GM18870 (cell line): ENCODE measurements around the gene ZNF366.

Experiments used
- ATAC-seq: cut with Tn5 transposase; IDR thresholded peaks from one replicate; pipeline ENCODE4 v1.9.1; 2021; ENCODE audit warnings: moderate library complexity; ENCODE audit not compliant: unreplicated experiment

The ZNF366 gene, protein sequence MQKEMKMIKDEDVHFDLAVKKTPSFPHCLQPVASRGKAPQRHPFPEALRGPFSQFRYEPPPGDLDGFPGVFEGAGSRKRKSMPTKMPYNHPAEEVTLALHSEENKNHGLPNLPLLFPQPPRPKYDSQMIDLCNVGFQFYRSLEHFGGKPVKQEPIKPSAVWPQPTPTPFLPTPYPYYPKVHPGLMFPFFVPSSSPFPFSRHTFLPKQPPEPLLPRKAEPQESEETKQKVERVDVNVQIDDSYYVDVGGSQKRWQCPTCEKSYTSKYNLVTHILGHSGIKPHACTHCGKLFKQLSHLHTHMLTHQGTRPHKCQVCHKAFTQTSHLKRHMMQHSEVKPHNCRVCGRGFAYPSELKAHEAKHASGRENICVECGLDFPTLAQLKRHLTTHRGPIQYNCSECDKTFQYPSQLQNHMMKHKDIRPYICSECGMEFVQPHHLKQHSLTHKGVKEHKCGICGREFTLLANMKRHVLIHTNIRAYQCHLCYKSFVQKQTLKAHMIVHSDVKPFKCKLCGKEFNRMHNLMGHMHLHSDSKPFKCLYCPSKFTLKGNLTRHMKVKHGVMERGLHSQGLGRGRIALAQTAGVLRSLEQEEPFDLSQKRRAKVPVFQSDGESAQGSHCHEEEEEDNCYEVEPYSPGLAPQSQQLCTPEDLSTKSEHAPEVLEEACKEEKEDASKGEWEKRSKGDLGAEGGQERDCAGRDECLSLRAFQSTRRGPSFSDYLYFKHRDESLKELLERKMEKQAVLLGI

DNA sequence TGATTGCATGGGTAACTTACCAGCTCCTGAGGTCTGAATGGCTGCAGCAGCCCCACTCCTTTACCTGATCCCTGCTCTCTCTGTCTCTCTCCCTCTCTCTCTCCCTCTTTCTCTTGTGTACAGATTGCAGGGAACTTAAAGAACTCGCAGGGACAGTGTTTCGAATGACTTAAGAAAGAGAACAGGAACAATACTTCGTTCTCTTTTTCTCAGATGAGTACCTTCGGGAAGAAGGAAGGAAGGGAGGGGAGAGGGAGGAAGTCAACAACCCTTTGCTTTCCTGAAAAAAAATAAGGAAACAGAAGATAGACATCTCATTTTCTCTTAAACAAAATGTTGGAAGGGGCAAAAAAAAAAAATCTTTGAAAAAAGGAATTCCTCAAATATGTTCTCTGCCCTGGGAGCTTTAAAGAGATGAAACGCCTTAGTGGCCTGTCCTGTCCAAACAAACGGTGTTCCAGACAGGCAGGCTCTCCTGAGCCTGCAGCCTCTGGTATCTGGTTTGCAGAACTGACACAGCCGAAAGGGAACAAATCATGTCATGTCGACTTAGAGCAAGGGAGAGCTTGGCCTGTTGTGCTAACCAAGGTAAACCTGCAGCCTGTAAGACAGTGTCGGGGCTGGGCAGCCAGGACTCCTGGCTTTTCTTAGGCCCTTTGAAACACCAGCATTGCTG lies at the start of gene ZNF366:
Gene ZNF366 (minus strand): TSS at position 180 of the 676 bp plus-strand sequence. CDS start 45,914 bp downstream, outside the sequence.
- no peak for ATAC-seq

DNA sequence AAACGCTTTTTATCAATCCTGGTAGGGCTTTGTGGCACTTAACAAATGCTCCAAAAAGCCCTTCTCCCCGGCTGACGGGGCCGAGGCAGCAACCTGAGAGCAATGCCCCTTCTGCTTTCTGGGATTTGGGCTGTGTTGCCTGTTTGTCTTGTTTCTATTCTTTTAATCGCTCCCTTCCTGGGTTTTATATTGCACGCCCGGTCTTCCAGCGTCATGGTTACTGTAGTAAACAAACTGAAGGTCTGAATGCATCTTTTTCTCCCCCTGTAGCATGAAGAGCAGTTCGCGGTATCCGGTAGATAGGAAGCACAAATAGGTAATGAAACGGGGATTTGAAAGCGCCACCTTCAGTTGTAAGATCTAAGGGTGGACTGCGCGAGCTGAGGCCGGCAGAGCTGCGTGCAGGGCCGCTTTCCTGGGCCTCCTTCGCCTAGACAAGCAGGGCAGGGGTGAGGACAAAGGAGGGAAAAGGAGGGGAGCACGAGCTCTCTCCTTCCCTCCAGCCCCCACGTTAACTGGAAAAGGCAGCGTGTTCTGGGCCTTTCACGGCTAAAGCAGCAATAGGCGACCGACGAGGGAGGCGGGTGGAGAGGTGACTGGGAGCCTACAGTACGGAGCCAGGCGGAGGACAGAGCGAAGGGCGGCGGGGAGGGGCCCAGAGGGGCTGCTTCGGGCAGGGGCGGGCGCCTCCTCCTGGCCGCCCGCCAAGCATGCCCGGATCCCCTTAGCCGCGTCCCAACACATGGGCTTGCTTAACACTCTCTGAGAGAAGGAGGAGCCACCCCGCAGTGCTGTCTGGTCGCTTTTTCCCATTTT lies 49.3 kb upstream of the ZNF366 start:
- ATAC-seq: peak; percentile 70

DNA sequence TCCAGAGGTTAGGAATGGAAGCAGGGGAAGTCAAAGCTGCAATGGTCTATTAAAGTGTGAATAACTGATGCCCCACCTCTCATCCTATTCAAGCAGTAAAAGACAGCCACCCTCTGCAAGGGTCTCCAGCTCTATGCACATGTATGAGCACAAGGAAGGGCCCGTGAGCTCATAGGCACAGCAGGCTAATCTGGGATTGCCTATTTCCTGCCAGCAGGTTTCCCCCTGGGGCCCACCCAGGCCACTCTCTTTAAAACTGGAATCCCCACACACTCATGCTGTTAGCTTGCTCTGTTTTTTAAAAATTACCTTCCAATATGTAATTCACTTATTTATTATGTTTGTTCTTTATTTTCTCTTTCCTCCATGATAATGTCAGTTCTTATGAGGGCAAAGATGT lies 48.7 kb upstream of the ZNF366 start:
- no peak for ATAC-seq

DNA sequence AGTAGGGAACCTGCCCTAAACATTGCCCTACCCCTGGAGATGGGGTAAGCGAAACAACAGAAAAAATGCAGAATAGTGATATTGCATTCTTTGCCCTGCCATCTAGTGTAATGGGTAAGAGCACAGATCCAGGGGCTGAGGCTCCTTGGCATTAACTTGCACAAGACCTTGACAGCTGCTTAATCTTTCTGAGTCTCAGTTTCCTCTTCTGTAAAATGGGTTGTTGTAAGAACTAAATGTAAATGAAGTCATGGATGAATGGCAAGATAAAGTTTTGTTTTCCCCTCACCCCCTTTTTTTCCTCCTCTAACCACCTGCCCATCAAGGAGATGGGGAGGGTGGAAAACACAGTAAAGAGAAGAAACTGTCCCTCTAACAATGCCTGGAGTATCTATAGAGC lies 47.7 kb upstream of the ZNF366 start:
- no peak for ATAC-seq

DNA sequence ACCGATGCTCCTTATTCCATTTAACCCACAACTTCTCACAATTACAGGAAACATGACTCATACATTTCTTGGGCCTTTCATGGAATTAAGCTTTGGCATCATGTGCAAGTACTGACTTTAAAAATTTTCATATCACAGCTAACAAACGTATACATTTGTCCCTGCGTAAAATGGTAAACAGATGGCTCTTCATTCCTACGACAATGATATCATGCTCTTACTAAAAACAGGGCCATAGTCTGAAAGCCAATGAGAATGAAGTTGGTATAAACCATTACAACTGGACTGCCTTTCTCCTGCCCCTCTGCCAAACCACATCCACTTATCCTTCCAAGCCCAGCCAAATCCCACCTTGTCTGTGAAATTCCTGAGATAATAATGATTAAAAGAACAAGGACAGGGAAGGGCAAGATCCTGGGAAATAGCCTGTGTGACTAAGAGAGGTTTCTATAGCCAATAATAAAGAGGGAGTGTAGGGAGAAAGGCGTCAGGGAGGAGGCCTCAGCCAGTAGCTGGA lies 44.9 kb upstream of the ZNF366 start:
- no peak for ATAC-seq

DNA sequence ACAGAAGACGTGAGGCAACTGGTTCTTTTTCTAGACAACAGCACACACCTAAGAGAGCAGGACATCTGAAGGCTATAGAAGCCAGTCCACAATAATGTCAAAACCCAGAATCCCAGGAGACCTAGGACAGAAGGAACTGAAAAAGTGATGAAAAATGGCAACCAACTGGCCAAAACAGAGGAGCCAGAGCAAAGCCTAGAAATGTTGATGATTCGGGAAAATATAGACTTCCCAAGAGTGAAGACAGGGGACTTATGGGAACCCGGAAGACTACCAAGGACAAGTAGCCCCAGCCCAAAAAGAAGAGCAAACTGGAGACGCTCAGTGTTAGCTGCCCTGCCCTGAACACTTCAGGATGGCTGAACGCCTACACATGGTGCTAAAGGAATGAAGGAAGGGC lies 43.4 kb upstream of the ZNF366 start:
- no peak for ATAC-seq

DNA sequence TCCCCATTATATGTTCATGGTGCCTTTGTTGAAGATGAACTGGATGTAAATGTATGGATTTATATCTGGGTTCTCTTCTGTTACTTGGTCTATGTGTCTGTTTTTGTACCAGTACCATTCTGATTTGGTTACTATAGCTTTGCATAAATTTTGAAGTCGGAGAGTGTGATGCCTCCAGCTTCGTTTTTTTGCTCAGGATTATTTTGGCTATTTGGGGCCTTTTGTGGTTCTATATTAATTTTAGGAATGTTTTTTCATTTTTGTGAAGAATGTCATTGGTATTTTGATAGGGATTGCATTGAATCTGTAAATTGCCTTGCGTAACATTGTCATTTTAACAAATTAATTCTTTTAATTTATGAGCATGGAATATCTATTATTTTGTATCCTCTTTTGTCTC lies 36.6 kb upstream of the ZNF366 start:
- ATAC-seq: no peak

DNA sequence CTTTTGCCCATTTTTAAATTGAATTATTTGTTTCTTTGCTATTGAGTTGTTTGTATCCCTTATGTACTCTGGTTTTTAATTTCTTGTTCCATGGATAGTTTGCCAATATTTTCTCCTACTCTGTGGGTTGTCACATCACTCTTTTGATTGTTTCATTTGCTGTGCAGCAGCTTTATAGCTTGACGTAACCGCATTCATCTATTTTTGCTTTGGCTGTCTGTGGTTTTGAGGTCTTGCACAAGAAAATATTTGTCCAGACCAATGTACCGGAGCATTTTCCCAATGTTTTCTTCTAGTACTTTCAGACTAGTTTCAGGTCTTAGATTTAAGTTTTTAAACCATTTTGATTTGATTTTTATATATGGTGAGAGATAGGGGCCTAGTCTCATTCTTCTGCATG lies 36.2 kb upstream of the ZNF366 start:
- no peak for ATAC-seq

DNA sequence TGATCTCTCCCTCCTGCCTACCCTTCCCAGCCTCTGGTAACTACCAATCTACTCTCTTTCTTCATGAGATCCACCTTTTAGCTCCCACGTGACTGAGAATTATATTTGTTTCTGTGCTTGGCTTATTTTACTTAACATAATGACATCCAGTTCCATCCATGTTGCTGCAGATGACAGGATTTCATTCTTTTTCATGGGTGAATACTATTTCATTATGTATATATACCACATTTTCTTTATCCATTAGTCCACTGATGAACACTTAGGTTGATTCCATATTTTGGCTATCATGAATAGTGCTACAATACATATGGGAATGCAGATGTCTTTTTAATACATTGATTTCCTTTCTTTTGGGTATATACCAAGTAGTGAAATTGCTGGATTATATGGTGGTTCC lies 35.5 kb upstream of the ZNF366 start:
- no peak for ATAC-seq

DNA sequence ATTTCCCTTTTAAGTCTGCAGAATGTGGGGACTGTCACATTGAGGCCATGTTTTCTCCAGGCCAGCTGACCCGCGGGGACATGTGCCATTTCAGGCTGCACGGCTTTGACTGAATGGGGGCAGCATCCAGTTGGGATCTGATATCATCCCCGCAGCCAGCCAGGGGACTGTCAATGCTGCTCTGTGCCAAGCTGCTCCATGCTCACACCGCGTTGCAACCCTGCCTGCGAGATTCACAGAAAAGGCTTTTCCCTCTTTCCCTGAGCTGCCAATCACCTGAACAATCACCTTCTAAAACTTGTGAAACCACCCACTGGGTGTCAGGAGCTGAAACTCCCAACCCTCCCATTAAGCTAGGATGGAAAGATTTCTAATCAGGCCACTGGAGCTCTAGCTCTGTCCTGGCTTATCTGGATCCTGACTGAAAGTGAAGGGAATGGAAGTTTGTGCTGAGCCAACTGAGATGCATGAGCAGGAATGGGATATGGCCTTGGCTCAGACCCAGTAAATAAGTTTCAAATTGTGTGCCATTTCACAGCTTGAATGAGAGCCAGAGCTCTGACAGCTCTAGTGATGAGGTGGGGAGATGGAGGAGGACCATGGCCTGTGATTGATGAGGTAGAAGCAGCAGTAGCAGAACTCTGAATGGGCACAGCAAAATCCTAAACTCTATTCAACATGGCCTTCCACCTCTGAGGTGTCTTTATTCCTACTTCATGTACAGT lies 34.5 kb upstream of the ZNF366 start:
- ATAC-seq: no peak

DNA sequence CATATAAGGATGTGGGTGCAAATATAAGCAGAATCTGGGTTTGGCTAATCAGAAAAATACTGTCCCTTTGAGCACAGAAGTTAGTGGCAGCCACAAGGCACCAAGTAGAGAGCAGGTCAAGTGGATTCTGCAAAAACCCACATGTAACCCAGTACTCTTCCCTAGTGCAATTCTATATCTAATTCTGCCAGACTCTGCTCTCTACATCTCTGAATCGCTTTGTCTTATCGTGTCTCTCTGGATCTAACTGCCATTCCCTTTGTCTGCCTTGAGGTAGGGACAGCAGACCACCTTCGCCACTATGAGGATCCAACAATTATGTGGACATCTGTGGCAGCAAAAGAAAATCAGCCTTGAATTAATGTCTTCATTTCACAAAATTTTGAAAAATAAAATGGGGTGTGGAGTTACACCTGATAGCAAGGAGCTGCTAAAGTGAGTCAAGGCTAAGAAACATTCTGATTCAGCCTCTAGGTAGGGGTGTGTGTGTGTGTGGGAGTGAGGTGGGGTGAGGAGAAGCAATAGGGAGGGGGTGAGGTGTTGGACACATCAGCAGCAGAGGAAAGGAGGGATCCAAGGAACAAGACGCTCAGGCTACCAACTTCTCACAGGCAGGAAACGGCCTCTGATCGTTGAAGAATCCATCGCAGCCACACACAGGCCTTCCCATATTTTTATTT lies 33.7 kb upstream of the ZNF366 start:
- ATAC-seq: no peak

DNA sequence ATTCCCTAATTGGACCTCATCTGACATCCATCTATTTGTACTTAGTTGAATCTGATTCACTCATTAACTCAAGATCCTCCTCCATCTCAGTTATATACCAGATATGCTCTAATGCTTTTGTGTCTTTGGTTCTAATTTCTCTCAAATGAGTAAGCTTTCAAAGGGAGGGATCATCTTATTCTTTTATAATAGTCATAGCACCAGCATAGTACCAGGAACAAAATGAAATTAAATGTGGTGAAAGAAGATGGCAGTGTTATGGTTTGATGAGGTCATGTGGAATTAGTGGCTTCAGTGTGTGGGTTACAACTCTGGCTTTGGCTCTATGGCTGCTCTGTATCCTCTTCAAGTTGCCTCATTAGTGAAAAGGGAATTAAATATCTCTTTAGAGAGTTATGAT lies 32.5 kb upstream of the ZNF366 start:
- no peak for ATAC-seq

DNA sequence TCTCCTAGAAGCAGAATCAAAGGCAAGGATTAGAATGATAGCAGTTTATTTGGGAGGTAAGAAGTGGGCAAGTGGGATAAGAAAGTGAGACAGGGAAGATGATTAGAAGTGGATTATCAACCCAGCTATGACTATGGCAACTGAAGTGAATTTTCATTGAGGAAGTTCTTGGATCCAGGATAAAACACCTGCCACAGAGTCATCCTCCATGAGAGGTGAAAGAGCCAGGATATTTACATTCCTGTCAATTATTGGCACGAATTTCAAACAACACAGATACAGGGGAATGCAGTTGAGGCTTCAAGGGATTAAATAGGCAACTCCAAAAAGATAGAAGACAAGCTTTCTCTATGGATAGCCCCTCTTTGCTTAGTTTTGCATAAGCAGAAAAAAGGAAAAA lies 31.8 kb upstream of the ZNF366 start:
- ATAC-seq: no peak

DNA sequence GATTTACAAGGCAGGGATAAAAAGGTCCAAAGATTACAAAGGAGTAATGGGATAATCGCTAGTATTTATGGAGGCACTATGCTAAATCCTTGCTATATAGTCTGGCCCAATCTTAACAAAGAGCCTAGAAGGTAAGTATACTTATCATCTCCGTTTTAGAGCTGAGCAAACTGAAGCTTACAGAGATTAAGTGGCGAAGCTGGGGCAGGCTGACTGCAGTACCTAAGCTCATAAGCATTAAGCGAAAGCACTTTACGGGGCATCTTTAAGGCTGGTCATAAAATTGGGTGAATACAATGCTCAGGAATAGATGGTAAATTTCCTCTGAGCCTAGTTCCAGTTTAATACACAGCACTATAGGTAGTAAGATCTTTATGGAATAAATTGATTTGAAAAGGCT lies 30.0 kb upstream of the ZNF366 start:
- ATAC-seq: no peak

DNA sequence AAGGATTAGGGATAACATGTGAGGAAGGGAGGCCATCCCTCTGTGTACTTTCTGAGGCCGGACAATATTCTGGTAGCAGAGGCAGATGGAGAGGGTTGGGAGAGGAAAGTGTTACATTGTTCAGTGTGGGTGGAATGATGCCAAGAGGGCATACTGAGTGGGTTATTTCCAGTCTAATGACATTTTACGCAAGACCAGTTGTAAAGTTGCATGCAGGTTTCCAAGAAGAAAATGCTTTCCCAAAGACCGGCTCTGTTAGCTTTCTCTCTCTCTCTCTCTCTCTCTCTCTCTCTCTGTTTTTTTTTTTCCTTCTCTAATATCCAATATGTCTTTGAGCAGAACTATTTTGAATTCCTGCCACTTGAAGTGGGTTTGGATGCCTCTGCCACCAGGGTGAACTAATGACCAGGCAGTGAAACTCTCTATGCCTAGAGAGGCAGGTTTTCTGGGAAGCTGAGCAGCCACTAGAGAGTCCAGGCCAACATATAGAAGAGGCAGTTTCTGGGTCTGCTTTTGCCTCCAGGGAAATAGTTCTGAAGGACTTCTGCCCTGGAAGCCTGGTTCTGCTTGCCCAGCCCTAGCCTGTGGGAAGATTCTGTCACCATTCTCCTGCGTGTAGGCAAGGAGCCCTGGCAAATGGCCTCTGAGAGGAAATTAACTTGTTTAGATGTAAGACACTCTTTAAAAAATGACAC lies 24.4 kb upstream of the ZNF366 start:
- ATAC-seq: no peak

DNA sequence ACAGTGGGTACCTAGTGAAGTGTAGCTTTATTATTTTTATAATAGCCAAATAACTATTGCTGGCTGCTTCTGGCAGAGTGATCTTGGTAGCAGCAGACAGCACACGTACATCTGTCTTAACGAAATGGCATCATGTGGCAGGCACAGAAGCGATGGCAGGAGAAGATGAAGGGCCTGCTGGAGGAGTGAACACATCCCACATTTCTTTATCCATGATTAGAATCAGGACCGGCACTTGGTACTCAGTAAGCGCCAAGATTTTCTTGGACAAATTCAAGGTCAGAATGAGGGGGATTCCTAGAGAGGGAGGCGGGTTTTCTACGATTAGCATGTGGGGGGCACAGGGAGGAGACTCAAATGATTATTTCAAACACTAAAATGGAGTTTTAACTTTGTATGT lies 23.0 kb upstream of the ZNF366 start:
- ATAC-seq: no peak

DNA sequence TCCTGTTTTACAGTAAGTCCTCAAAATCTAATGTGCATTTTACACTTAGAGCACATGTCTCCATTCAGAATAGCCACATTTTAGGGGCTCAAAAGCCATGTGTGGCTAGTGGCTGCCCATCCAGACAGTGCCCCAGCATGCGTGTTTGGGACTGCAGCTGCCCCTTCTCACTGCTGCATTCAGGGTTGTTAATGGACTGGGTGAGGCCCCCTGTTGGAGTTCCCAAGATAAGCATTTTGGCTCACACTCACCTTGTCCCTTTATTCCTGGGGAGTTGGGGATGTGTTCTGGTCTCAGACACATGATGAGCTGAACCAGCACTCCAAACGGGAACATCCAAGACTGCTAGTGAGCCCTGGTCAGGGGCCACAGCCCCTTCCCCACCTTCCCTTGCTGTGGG lies 22.2 kb upstream of the ZNF366 start:
- ATAC-seq: no peak

DNA sequence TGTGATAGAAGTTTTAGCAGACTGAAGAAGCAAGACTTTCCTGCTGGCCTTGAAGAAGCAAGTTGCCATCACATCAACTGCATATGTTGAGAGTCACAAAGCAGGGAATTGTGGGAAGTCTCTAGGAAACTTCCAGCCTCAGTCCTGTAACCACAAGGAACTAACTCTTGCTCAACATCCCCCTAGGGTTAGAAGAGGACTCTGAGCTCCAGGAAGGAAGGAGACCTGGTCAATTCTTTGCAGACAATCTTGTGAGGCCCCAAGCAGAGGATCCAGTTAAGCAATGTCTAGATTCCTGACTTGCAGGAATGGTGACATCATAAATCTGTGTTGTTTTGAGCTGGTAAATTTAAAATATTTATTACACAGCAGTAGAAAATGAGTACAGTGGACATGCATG lies 18.6 kb upstream of the ZNF366 start:
- no peak for ATAC-seq
